Erythroblast (primary cell): ENCODE measurements around the gene TEKT5.

ENCODE experiments used
- GATA1 ChIP-seq: IDR thresholded peaks from 2 replicates; pipeline ENCODE4 v1.6.1; 2011; ENCODE audit warnings: low read depth, mild to moderate bottlenecking, control low read depth, low read length, moderate library complexity
- POLR2A ChIP-seq: IDR thresholded peaks from 2 replicates; pipeline ENCODE4 v1.6.1; 2011; ENCODE audit warnings: mild to moderate bottlenecking, low read length

DNA sequence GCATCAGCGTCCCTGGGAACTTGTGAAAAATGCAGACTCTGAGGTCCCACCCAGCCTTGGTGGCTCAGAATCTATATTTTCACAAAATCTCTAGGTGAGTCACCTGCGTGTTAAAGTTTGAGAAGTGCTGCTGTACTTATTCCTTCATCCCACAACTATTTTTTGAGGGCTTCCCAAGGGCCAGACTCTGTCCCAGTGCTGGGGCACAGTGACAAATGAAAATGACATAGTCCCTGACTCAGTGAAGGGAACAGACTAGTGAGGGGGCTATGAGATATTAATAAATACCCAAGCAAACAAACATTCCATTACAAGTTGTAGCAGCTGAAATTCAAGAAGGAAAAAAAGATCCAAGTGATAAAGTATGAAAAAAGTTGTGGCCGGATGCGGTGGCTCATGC is 104.4 kb downstream of the TEKT5 start:
- TF ChIP-seq POLR2A = no peak
- no peak for TF ChIP-seq GATA1
